ENCODE data around the gene PHACTR4. TPM values are rescaled to one million over a fixed set of nuclear protein-coding genes. Genes with fewer than 3 reads are reported as not detected.

Gene PHACTR4
- total and polyA plus RNA-seq, 9 of the 15 experiments (the other 6 are each of a cell fraction or from before 2014, with no cell fraction given): 6.4 to 43.6 (median 14.2) TPM

- 0 out of 2 replicates have a peak, but pooled peaks have one; percentile 3 for TF ChIP-seq REST (IDR thresholded peaks at IDR 0.05; ENCODE audit: borderline replicate concordance)
- no peak for TF ChIP-seq REST (CRISPR knock-in tag; IDR thresholded peaks at IDR 0.05; ENCODE audit: low read depth)
- TF ChIP-seq NRF1 (conservative IDR thresholded peaks at IDR 0.05 in 1 of 2, IDR thresholded peaks at IDR 0.05 in 1 of 2): no peak
- TF ChIP-seq DPF2 (IDR thresholded peaks at IDR 0.05): peak; percentile 87
- no peak for TF ChIP-seq PRMT5 (CRISPR knock-in tag; IDR thresholded peaks at IDR 0.05)
- TF ChIP-seq SMARCA5 (IDR thresholded peaks at IDR 0.05): peak; percentile 71; the same call in 1 of the 2 replicates
- TF ChIP-seq ZBTB5 (IDR thresholded peaks at IDR 0.05): no peak
- TF ChIP-seq ZNF140 (CRISPR knock-in tag; IDR thresholded peaks at IDR 0.05): peak; percentile 24; the same call in 1 of the 2 replicates
- TF ChIP-seq GMEB1 (CRISPR knock-in tag; IDR thresholded peaks at IDR 0.05): no peak
- peak; percentile 80 for TF ChIP-seq ZNF395 (CRISPR knock-in tag; IDR thresholded peaks at IDR 0.05)
- peak; percentile 72; the same call in 1 of the 2 replicates for TF ChIP-seq TRIM25 (IDR thresholded peaks at IDR 0.05; ENCODE audit: borderline replicate concordance)
- peak; percentile 90 for TF ChIP-seq SMARCA4 (IDR thresholded peaks at IDR 0.05)
- TF ChIP-seq HDAC3 (IDR thresholded peaks at IDR 0.05; ENCODE audit: borderline replicate concordance, partially characterized antibody): no peak
Observed at GRCh38 chr1:28416509-28417194, 47.1 kb downstream of the PHACTR4 start (continued).

Measured in K562 (cell line).